NCI-H128 (cell line): ENCODE data around the gene FGF12.

ENCODE experiments used
- DNase-seq: peaks from one replicate; lab custom pipeline; 2025; ENCODE audit not compliant: unreplicated experiment; lab: John Stamatoyannopoulos, UW

Gene FGF12

GRCh38 chr3:192514081-192514753 lies 213.1 kb downstream of the FGF12 start:
- DNase-seq, result no peak

GRCh38 chr3:192505731-192506130 lies 221.6 kb downstream of the FGF12 start:
- no peak for DNase-seq

- no peak for DNase-seq
Observed at GRCh38 chr3:192501401-192501800, 225.9 kb downstream of the FGF12 start.

GRCh38 chr3:192496905-192497587 lies 230.3 kb downstream of the FGF12 start:
- no peak for DNase-seq

- DNase-seq, result no peak
Observed at GRCh38 chr3:192494174-192494573, 233.2 kb downstream of the FGF12 start.

GRCh38 chr3:192490720-192491119 lies 236.6 kb downstream of the FGF12 start:
- DNase-seq, result no peak

- no peak for DNase-seq
Observed at GRCh38 chr3:192489579-192489978, 237.8 kb downstream of the FGF12 start.

- DNase-seq, result no peak
Observed at GRCh38 chr3:192487033-192487432, 240.3 kb downstream of the FGF12 start.

- DNase-seq, result no peak
Observed at GRCh38 chr3:192482809-192483208, 244.5 kb downstream of the FGF12 start.

- DNase-seq, result no peak
Observed at GRCh38 chr3:192482391-192482790, 244.9 kb downstream of the FGF12 start.

- DNase-seq, result no peak
Observed at GRCh38 chr3:192481638-192482037, 245.7 kb downstream of the FGF12 start.

GRCh38 chr3:192467230-192468140 lies 259.9 kb downstream of the FGF12 start:
- peak; percentile 57 for DNase-seq

GRCh38 chr3:192449036-192449435 lies 278.3 kb downstream of the FGF12 start:
- no peak for DNase-seq

- no peak for DNase-seq
Observed at GRCh38 chr3:192445770-192446644, 281.3 kb downstream of the FGF12 start.

GRCh38 chr3:192444791-192445106 lies 282.6 kb downstream of the FGF12 start:
- no peak for DNase-seq

GRCh38 chr3:192444096-192444790 lies 283.1 kb downstream of the FGF12 start:
- DNase-seq, result peak; percentile 19

GRCh38 chr3:192435241-192435640 lies 292.1 kb downstream of the FGF12 start:
- no peak for DNase-seq

GRCh38 chr3:192434186-192434585 lies 293.2 kb downstream of the FGF12 start:
- DNase-seq, result no peak

- DNase-seq, result no peak
Observed at GRCh38 chr3:192433704-192434103, 293.6 kb downstream of the FGF12 start.

GRCh38 chr3:192422997-192423342 lies 304.4 kb downstream of the FGF12 start:
- DNase-seq, result no peak
